Coronary artery (tissue), 2 donors: ENCODE results near the gene SMAD6.

Experiments used
- DNase-seq: peaks from one replicate; pipeline ENCODE4 v3.0.0-alpha.2; 2017; ENCODE audit warnings: low spot score
- H3K27ac ChIP-seq, 2 donors: fragments of 200-600 bp; sonication (generic); one replicate each; pipeline ENCODE4 v1.5.1; 2016 to 2019
- H3K4me3 ChIP-seq: fragments of 200-600 bp; sonication (generic); 2 replicates; pipeline ENCODE4 v1.5.1; 2016; ENCODE audit warnings: mild to moderate bottlenecking, moderate library complexity
- TF ChIP-seq, protein P1 (sequence below): fragments of 200-600 bp; sonication (generic); IDR thresholded peaks from one replicate; pipeline ENCODE4 v1.5.1; 2019; ENCODE audit warnings: antibody characterized with exemption

The SMAD6 gene

DNA sequence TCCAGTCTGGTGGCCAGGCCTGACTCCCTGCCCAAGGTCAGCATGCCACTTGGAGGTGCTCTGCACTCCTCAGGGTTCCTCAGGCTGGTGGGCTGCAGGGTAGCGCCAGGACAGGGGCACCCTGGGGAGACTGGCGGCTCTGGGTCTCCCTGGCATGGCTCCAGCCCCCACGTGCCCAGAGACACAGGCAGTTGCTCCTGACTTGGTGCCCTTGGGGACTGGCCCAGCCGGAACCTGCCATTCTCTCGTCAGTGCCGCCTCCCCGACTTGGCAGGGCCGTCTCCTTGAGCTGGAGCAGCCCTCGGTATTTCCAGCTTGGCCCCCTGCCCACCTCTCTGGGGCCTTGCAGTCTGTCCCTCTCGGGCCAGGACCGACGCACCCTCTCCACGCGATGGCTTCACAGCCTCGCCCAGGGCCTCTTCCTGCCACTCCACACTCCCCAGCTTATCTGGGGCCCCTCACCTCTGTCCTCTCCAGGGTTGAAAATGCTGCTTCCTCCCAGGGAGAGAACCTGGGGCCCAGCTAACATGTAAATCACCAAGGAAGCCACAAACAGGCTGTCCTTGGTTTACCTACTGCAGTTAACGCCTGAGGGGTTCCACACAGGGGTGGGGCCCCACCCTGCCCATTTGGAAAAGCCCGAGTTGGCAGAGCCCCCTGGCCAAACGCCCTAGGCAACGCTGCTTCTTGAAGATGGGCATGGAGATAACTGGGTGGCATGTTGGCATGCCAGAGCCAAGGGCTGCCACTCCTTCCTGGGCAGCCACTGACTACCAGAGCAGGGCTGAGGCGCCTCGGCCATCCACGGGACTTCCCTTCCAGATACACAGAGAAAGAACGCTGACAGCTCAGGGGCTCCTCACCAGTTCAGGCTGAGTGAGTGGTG, 61.4 kb downstream of the SMAD6 start:
- peak; percentile 97 for DNase-seq
- Histone ChIP-seq H3K27ac (peak overlapping the region; percentile 86 to 95), H3K4me3 (peak overlapping the region; percentile 10)
- TF ChIP-seq, protein P1, sequence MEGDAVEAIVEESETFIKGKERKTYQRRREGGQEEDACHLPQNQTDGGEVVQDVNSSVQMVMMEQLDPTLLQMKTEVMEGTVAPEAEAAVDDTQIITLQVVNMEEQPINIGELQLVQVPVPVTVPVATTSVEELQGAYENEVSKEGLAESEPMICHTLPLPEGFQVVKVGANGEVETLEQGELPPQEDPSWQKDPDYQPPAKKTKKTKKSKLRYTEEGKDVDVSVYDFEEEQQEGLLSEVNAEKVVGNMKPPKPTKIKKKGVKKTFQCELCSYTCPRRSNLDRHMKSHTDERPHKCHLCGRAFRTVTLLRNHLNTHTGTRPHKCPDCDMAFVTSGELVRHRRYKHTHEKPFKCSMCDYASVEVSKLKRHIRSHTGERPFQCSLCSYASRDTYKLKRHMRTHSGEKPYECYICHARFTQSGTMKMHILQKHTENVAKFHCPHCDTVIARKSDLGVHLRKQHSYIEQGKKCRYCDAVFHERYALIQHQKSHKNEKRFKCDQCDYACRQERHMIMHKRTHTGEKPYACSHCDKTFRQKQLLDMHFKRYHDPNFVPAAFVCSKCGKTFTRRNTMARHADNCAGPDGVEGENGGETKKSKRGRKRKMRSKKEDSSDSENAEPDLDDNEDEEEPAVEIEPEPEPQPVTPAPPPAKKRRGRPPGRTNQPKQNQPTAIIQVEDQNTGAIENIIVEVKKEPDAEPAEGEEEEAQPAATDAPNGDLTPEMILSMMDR = no peak

DNA sequence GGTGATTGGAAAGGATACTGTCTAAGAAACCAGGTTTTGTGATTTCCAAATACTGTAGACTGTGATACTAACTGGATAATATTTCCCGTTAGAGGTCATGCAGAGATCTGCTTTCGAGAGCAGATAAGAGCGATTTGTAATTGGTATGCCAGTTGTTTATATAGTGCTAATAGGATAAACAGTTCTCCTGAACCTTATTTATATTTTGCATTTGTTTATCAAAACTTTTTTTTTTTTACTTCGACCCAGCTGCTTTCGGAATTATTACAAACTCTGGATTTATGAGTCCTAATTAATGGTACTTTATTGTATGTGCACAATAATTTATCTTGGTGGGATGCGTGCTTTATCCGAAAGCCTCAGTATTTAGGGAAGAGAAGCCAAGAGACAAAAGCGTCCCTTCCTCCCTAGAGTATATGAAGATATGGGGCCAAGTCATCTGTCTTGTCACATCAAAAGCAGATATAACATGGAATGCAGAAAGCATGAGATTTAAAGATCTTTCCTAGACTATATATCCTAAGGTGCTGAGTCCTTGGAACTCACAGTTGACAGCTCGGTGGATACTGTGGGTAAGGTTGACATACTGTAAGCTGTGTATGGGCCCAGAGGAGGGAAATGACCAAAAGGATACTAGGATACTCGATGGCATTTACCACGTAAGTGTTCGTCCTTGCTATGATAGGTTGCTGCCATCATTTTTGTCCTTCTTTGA, 62.2 kb downstream of the SMAD6 start:
- TF ChIP-seq, protein P1 = no peak
- no peak overlapping the region for H3K4me3 ChIP-seq
- H3K27ac ChIP-seq = peak overlapping the region; percentile 86 to 95
- DNase-seq = no peak

DNA sequence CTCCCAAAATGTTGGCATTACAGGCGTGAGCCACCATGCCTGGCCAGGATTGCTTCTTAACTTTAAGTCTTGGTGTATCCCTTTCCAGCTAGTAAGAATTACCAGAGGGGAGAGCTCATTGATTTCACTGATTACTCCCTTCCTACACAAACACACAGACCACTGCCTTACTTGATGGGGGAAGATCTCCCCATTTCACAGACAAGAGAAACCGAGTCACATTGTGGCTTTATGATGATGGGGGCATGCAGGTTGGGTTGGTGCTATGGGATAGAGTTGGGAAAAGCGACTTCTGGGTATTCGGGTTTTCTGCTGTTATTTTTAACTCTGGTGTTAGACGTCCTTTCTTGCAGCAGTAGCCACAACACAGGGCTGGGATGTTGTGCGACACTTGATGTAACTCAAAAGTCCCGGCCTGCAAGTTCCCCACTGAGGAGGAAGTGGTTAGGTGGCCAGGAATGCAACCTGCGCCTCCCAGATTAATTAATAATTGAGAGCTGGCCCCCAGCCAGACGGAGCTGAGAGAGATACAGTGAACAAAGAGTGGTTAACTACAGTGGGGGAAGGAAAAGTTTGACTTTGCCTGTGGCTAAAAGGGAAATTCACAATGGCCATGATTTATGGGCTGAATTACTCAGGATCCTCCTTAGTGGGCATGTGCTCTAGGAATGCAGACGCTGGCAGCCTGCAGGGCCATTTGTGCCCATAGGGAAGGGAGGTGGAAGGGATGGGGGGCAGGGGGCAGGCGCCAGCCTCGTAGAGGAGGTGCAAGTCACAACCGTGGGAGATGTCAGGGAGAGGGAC, 63.6 kb downstream of the SMAD6 start:
- peak overlapping the region; percentile 49 to 81 for H3K27ac ChIP-seq
- no peak for DNase-seq
- no peak overlapping the region for H3K4me3 ChIP-seq
- TF ChIP-seq, protein P1 = no peak

DNA sequence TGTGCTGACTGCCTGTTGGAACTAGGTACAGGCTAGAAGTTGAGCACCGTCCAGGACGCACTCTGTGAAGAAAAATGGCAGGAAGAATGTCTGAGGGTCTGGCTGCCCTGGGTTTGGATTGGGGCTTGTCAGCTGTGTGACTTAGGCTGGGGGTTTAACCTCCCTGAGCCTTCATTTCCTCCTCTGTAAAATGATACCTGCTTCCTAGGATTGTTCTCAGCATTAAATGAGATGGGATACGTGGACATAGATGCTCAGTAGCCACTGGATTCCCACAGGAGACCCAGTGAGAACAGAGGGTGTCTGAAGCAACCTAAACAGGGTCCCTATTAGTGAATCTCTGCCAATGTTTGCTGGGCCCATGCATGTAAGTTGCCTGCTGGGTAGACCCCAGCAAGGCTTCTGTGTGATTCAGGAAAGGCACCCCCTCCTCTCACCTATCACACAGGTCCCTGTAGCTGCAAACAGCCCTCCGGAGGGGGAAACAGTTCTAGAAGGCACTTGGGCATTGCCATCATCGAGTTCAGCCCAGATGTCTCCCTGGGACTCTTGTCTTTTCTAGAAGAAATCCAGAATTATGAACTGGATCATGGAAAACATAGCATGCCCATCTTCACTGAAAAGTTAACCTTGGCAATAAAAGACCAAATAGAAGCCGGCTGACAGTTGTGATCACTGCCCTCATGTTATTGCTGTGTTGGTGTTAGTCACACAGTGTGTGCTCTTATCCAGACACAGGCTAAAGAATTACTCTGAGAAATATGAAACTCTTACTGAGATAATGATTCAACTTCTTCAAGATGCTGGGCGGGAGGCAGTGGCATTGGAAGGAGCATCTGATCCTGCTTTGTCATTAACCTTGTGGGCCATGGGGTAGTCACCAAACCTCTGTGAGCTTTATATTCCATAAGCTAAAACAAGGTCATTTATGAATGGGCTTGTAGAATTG, 64.5 kb downstream of the SMAD6 start:
- DNase-seq = no peak
- peak overlapping the region; percentile 49 to 81 for H3K27ac ChIP-seq
- H3K4me3 ChIP-seq = no peak overlapping the region
- TF ChIP-seq, protein P1 = no peak

DNA sequence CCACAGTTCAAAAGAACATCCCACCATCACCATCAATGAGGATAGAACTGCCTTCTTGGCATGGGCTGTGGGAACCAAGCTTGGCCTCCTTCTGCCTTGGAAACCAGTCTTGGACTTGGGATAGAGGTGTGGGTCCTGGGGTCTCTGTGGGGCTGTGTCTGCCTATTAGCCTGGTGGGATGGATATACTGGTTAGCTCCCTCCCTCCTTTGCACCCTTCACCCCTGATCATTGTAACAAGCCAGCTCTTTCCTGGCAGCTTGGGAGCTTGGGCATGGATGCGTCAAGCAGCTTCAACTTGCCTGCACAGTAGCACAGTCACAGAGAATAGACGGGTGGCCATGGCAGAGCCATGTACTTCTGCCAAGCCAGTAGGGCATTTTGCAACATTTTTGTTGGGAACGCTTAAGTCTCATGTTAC, 65.2 kb downstream of the SMAD6 start:
- DNase-seq = no peak
- TF ChIP-seq, protein P1 = no peak
- H3K27ac ChIP-seq = peak overlapping the region in 1 of 2 donors; percentile 81
- H3K4me3 ChIP-seq = no peak overlapping the region

DNA sequence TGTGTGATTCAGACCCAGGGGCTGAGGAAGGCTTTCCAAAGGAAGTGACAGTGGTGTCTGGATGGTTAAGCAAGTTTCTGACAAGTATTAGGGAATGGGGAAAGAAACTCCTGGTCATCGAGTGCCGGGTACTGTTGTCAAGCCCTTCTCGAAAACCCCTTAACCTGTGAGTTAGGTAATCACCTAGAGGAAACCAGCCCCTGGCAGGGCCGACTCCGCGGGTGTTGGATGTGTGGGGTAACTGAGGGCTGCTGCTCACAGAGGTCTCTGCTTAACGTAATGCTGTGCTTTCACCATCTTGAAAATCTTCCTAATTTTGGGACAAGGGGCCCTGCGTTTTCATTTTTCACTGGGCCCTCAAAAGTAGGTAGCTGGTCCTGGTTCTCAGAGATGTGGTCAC, 67.0 kb downstream of the SMAD6 start:
- no peak for DNase-seq
- no peak overlapping the region for H3K27ac ChIP-seq
- no peak overlapping the region for H3K4me3 ChIP-seq
- TF ChIP-seq, protein P1 = no peak
